HPDE6-E6E7 (cell line): ENCODE results near the gene FNDC3A.
"Not testable (repeated sequence)": the region's sequence is repeated elsewhere in the genome, so short reads cannot be mapped to it uniquely, and the experiment has no call there.

Experiments used
- DNase-seq: peaks from one replicate; pipeline ENCODE4 v3.0.0; 2011; ENCODE audit warnings: missing footprints; ENCODE audit errors: extremely low spot score

Gene FNDC3A

GRCh38 chr13:49082653-49083536, 107.2 kb downstream of the FNDC3A start:
- peak; percentile 42 for DNase-seq

- no peak for DNase-seq
Observed at GRCh38 chr13:49084961-49085360, 109.2 kb downstream of the FNDC3A start.

DNA sequence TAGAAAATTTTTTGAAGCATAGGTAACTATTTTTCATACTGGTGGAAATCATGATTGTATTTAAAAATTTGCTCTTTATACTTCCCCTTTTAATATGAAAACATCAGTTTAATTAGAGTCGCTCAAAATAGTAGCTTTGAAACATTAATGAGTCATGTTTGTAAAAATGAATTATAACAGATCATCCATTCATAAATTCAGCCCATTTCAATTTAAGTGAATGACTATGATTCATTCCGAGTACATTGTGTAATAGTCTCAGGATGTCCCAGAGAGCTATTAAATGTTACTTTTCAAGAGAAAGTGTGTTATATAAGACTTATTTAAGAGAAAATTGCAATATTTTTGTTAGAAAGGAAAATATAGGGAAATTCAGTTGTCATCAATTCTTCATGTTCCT, 111.0 kb downstream of the FNDC3A start:
- DNase-seq = no peak

- DNase-seq = no peak
Observed at GRCh38 chr13:49093376-49093775, 117.7 kb downstream of the FNDC3A start.

- DNase-seq = no peak
Observed at GRCh38 chr13:49097374-49097773, 121.7 kb downstream of the FNDC3A start.

DNA sequence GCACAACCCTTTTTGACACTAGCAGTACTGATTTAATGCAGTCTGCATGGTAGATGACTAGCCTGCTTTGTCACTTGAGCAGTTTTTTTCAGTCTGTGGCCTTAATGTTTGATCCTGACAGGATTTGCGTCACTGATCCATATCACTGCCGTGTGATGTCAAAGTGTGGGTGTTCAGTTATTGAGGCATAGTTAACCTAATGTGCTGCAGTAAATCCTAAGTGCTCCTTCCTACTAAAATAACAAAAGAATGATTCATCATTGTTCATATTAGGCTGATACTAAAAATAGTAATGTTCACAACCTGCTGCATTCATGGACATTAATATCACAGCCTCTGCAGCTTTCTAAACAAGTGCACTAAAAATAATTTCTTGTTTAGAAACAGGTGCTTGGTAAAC, 122.5 kb downstream of the FNDC3A start:
- no peak for DNase-seq

GRCh38 chr13:49098771-49099512, 123.2 kb downstream of the FNDC3A start:
- DNase-seq = no peak

DNA sequence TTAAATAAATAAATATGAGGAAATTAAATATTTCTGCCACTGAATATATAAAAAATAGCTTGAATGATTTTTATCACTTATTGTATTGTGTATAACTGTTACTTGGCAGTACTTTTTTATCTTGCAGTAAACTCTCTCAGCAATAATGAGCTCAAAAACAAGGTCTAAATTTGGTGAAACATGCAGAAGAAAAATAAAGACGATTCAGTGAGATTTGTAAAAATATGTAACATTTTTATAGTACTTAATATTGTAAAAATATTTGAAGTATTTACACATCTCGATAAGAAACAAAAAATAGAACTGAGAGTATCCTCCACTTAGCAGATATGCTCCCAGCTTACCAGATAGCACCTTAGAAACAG, 123.8 kb downstream of the FNDC3A start:
- DNase-seq = no peak

DNA sequence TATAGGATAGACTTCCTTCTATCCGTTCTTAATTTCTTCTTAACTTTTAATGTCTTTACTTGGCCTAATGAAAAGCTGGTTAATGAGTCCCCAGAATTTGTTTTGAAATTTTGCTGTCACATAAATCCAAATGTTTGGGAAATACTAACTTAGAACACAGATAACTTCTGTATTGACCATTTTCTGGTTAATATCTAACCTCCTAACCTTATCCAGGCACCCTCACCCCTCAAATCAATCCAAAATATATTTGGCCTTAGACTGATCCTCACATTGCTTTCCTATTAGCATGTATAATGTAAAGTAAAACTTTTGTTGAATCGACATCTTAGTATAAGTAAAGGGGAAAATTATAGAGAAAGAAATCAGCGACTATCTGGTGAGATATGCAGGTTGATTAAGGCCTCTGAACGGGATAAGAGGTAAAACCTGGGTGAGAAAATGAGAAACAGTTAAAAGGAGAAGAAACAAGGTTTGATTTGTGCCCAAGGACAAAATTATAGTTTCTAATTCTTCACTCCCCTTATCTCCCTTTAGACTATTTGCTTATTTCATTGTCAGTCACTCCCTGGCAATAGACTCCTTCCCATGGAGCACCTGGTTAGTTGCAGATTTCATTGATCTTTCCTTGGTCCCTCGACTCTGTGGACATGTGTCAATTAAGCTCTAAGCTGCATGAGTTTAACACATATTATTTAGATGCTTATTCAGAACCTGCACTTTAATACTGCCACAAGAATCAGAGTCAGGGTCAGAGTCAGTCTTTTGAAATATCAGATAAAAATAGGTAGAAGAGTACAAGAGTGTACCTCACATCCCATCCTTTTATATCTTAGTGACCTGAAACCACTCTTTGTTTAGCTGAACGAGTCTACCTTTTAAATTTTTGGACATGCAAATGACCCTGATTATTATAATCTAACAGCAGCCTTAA, 125.2 kb downstream of the FNDC3A start:
- DNase-seq = no peak

GRCh38 chr13:49108196-49108595, 132.5 kb downstream of the FNDC3A start:
- no peak for DNase-seq

DNA sequence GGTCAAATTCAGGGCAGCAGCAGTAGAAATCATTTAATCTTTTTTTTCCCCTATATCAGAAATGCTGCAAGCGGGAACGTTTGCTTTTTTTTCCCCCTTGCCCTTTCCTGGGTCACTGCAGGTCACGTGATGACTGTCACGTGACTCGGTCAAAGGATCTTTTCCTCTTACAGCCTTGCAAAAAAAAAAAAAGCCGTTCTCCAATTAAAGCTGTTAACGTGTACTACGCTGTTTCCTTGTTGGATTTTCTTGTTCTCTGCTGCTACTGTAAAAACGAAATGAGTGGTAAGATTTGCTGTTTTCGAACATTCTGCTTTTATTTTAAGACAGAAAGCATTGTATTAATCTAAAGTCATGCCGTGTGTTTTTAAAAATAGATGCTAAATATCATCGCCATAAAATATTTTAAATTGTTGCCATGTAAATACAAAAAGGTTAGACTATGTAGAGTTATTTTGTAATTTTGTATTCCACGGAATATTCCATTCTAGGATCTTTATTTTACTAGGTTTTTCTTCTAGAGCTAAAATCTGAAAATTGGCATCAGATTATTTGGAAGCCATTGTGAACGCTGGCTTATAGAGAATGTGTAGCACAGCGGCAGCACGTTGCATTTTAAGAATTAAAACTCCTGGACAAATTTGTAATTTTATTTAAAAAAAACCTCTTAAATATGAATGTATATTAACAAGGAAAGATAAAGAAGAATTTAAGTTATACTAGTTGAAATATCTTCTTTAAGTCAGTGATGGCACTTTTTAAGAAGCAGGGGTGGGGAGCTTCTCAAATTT, 134.6 kb downstream of the FNDC3A start:
- DNase-seq = peak; percentile 6

DNA sequence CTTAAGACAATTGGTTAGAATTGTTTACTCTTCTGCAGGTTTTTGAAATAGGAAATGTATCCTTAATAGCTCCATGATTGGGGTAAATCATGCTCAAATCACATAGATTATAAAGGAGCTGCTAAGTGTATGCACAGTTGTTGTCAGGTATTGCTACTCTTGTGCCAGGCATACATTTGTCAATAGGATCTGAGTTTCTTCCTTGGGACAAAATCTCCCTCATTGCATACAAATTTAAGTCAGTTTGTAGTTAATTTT, 135.1 kb downstream of the FNDC3A start:
- no peak for DNase-seq

DNA sequence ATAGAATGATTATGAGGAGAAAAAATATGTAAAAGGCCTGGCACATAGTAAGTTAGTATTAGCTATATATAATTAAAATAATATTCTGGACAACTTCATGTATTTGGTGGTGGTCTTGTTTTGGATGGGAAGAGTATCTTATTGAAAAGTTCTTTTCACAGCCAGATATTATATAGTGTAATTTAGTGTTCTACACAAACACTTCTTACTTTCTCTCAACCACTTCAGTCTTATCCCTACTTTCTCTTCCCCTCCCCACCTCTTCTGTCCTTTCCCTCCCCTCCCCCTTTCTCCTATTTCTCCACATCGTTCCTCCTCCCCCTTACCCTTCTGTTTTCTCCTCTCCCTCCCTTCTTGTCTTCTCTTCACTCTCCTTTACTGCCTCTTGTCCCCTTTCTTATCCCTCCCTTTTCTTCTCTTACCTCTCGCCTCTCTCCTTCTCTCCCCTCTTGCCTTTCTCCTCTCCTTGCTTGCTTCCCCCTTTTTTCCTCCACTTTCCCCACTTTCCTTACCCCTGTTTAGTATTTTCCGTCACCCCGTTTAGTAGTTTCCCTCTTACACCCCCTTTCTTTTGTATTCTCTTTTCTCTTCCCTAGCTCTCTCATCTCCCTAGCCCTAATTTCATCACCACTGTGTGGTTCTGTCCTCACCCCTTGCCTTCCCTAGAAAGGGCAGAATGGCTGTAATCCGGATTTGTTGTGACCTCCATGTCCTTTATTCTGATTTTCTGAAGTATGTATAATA, 137.2 kb downstream of the FNDC3A start:
- no peak for DNase-seq

DNA sequence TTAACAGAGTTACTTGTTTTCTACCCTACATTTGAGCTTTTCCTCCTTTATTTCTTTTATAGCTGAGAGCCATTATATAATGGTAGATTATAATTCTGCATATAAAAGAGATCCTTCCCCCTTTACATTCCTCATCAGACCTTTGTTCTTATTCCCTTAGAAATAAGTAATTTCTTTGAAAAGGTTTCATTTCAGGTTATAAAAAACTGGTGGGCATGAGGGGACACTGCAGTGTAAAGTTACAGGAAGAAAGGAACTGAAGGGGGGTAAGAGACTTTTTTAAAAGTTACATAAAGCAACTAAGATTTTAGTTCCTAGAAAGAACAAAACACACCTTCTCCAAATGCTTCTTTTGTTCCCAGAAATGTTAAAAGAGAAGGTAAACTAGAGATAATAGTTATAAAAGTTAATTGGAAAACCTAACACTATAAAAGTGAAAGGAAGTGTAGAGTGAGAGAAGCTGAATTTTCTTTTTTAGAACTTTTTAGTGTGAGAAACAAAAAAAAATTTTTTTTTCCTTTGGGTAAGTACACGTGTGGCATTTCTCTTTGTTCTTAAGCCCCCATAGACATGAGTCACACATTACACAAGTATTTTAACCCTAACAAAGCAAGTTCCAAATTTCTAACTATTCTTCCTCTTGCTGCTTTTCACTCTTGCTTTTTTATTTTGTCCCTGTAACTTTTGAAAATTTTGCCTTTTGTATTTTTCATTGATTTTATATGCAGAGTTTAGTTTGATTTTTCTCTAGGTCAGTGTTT, 138.0 kb downstream of the FNDC3A start:
- no peak for DNase-seq

GRCh38 chr13:49116873-49117272, 141.2 kb downstream of the FNDC3A start:
- no peak for DNase-seq

DNA sequence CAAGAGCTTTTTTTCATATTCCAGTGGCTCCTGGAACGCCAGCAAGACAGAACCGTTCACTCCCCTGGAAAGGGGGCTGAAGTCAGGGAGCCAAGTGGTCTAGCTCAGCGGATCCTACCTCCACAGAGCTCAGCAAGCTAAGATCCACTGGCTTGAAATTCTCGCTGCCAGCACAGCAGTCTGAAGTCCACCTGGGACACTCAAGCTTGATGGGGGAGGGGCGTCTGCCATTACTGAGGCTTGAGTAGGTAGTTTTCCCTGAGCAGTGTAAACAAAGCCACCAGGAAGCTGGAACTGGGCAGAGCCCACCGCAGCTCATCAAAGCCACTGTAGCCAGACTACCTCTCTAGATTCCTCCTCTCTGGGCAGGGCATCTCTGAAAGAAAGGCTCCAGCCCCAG, 142.7 kb downstream of the FNDC3A start:
- DNase-seq = not testable (repeated sequence)

- no peak for DNase-seq
Observed at GRCh38 chr13:49124693-49125304, 149.1 kb downstream of the FNDC3A start.

DNA sequence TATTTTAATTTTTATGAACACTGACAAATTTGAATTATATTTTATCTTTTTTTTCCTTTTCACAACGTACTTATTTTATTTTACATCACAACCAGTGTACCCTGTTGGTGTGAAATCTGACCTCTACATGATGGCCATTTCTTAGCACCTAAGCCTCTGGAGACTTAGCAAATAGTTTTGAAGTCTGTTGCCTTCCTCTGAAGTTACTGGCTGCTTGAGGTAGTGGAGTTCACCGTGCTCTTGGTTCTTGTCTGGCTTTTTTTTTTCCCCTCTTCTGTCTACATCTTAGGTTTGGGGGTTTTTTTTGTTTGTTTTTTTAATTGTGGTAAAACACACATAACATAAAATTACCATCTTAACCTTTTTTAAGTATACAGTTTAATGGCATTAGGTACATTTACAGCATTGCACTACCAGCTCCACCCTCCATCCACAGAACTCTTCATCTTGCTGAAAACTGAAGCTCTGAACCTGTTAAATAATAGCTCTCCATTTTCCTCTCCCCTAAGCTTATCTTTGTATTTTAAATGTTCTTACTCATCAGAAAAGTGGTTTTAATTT, 150.3 kb downstream of the FNDC3A start:
- no peak for DNase-seq

GRCh38 chr13:49132479-49133002, 156.8 kb downstream of the FNDC3A start:
- no peak for DNase-seq
